ENCODE results near the gene SSTR5. TPM values are rescaled to one million over a fixed set of nuclear protein-coding genes. Genes with fewer than 3 reads are reported as not detected.

SSTR5 gene
- total and polyA plus RNA-seq, 2 donors from 2014 or later = 6.7 TPM; not detected in 1

DNA sequence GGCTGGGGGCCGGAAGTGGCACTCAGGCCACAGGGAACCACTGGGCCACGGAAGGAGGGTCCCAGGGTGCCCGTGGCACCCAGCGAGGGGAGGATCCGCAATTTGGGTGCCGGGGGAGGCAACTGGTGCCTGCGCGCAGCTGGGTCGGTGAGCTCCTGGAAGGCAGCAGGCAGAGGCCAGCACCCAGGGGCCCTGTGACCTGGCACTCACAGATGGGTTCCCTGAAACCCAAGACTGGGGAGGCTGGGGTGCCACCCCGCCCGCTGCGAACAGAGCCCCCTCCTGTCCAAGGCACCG, 663 bp downstream of the SSTR5 start:
- DNase-seq (no peak), FAIRE-seq (no peak)
- TF ChIP-seq, protein P1, sequence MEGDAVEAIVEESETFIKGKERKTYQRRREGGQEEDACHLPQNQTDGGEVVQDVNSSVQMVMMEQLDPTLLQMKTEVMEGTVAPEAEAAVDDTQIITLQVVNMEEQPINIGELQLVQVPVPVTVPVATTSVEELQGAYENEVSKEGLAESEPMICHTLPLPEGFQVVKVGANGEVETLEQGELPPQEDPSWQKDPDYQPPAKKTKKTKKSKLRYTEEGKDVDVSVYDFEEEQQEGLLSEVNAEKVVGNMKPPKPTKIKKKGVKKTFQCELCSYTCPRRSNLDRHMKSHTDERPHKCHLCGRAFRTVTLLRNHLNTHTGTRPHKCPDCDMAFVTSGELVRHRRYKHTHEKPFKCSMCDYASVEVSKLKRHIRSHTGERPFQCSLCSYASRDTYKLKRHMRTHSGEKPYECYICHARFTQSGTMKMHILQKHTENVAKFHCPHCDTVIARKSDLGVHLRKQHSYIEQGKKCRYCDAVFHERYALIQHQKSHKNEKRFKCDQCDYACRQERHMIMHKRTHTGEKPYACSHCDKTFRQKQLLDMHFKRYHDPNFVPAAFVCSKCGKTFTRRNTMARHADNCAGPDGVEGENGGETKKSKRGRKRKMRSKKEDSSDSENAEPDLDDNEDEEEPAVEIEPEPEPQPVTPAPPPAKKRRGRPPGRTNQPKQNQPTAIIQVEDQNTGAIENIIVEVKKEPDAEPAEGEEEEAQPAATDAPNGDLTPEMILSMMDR (IDR thresholded peaks at IDR 0.05; ENCODE audit: borderline replicate concordance, extremely low read depth, insufficient read depth) = no peak
- H3K9ac ChIP-seq (ENCODE audit: low read length in 3 of 3) = no peak overlapping the region
- H3K9me3 ChIP-seq (ENCODE audit: control insufficient read depth in 2 of 3, insufficient read depth in 1 of 3, low read length in 3 of 3) = no peaks in the 10 kb centered on the region
- no peak overlapping the region for H3K27ac ChIP-seq (ENCODE audit: low read depth in 2 of 2, low read length in 2 of 2)
- peaks cover 2% of the 10 kb centered on the region for H3K27me3 ChIP-seq (ENCODE audit: control insufficient read depth, insufficient read depth, low read length)
- no peak overlapping the region for H3K4me3 ChIP-seq (ENCODE audit: low read length in 3 of 3)
- no peaks in the 10 kb centered on the region for H3K36me3 ChIP-seq (ENCODE audit: control insufficient read depth in 2 of 3, insufficient read depth in 3 of 3, low read length in 3 of 3)
- intact Hi-C loops (cut with DNase I) = no loop called here
- H3K4me1 ChIP-seq (ENCODE audit: control insufficient read depth in 2 of 3, insufficient read depth in 2 of 3, low read depth in 1 of 3, low read length in 3 of 3) = no peaks in the 10 kb centered on the region

DNA sequence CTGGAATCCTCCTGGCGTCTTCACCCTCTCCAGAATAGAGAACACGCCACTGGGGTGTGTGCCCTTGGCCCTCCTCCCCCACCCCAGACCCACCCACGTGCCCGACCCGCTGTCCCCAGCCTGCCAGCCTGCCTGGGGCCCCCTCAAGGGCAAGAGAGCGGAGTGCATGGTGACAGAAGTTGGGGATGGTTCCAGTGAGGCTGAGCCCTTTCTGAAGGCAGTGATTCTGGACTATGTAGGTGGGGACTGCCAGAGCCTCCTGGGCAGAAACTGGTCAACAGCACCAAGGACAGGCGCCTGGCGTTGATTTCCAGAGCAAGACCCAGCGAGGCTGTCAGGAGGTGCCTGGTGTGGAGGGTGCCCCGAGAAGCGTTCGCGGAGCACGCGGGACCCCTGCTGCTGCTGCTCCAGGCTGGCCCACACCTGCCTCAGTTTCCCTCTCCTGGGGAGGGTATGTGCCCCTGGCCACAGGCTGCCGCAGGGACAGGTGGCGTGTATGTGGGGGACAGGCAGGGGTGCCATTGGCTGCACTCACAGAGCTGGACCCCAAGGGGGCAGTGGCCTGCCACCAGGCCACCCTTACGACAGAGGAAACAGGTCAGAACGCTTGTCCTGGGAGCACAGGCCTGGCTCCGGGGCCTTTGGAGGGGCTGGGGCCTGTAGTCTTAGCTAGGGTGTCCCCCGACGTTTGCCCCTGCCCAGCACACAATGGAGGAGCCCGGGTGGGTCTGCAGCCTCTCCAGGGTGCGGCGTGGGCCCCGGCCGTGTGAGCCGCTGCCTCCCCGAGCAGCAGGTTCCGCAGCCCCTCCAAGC, 1.2 kb downstream of the SSTR5 start:
- intact Hi-C loops (cut with DNase I) = no loop called here
- peaks cover 0 to under 1% (median 0%) of the 10 kb centered on the region in 3 donors for H3K4me1 ChIP-seq (ENCODE audit: control insufficient read depth in 2 of 3, insufficient read depth in 2 of 3, low read depth in 1 of 3, low read length in 3 of 3)
- H3K27ac ChIP-seq (ENCODE audit: low read depth in 2 of 2, low read length in 2 of 2) = no peak overlapping the region
- no peak for DNase-seq
- TF ChIP-seq, protein P1 (IDR thresholded peaks at IDR 0.05; ENCODE audit: borderline replicate concordance, extremely low read depth, insufficient read depth) = peak; percentile 6
- H3K9ac ChIP-seq (ENCODE audit: low read length in 3 of 3) = no peak overlapping the region
- FAIRE-seq = no peak
- H3K36me3 ChIP-seq (ENCODE audit: control insufficient read depth in 2 of 3, insufficient read depth in 3 of 3, low read length in 3 of 3) = no peaks in the 10 kb centered on the region
- no peaks in the 10 kb centered on the region for H3K9me3 ChIP-seq (ENCODE audit: control insufficient read depth in 2 of 3, insufficient read depth in 1 of 3, low read length in 3 of 3)
- H3K27me3 ChIP-seq (ENCODE audit: control insufficient read depth, insufficient read depth, low read length) = peaks cover 2% of the 10 kb centered on the region
- no peak overlapping the region for H3K4me3 ChIP-seq (ENCODE audit: low read length in 3 of 3)

DNA sequence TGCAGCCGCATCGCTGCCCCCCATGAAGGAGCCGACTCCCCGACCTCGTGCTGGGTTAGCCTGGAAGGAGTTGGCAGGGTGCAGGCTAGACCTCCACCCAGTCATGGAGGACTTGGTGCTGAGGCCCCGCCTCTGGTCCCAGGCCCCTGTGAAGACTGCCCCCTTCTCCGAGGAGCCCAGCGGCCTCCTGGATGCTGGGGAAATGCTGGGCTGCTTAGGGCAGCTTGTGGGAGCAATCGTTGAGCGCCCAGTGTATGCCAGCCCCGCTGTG, 1.8 kb downstream of the SSTR5 start:
- Histone ChIP-seq H3K4me3 (ENCODE audit: low read length in 3 of 3) (no peak overlapping the region), H3K27ac (ENCODE audit: low read depth in 2 of 2, low read length in 2 of 2) (no peak overlapping the region), H3K9ac (ENCODE audit: low read length in 3 of 3) (no peak overlapping the region), H3K9me3 (ENCODE audit: control insufficient read depth in 2 of 3, insufficient read depth in 1 of 3, low read length in 3 of 3) (no peaks in the 10 kb centered on the region), H3K36me3 (ENCODE audit: control insufficient read depth in 2 of 3, insufficient read depth in 3 of 3, low read length in 3 of 3) (no peaks in the 10 kb centered on the region), H3K4me1 (ENCODE audit: control insufficient read depth in 2 of 3, insufficient read depth in 2 of 3, low read depth in 1 of 3, low read length in 3 of 3) (peaks cover 0 to 2% (median 0%) of the 10 kb centered on the region in 3 donors), H3K27me3 (ENCODE audit: control insufficient read depth, insufficient read depth, low read length) (peaks cover 2% of the 10 kb centered on the region)
- intact Hi-C loops (cut with DNase I) = no loop called here
- TF ChIP-seq, protein P1 (IDR thresholded peaks at IDR 0.05; ENCODE audit: borderline replicate concordance, extremely low read depth, insufficient read depth) = no peak
- DNase-seq (no peak), FAIRE-seq (no peak)

DNA sequence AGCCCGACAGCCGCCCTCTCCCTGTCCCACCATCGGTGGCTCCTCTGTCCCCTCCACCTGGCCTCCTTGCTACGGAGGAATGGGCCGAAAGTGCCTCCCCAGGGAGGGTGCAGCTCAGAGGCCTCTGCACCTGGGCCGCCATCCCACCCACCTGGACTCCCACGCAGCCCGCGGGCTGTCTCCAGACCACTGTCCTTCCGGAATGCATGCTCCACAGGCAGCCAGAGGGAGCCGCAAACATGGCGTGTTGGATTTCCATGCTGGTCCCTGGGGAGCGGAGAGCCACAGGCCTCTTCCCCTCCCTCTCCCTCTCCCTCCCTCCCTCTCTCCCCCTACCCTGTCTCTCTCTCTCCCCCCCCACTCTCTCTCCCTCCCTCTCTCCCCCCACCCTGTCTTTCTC, 3.0 kb downstream of the SSTR5 start:
- no peak for FAIRE-seq
- intact Hi-C loops (cut with DNase I) = no loop called here
- H3K27me3 ChIP-seq (ENCODE audit: control insufficient read depth, insufficient read depth, low read length) = peaks cover 2% of the 10 kb centered on the region
- peak in 1 of 5 donors; percentile 55 for DNase-seq
- no peaks in the 10 kb centered on the region for H3K36me3 ChIP-seq (ENCODE audit: control insufficient read depth in 2 of 3, insufficient read depth in 3 of 3, low read length in 3 of 3)
- H3K27ac ChIP-seq (ENCODE audit: low read depth in 2 of 2, low read length in 2 of 2) = no peak overlapping the region
- peaks cover 0 to 2% (median 0%) of the 10 kb centered on the region in 3 donors for H3K4me1 ChIP-seq (ENCODE audit: control insufficient read depth in 2 of 3, insufficient read depth in 2 of 3, low read depth in 1 of 3, low read length in 3 of 3)
- TF ChIP-seq, protein P1 (IDR thresholded peaks at IDR 0.05; ENCODE audit: borderline replicate concordance, extremely low read depth, insufficient read depth) = no peak
- H3K4me3 ChIP-seq (ENCODE audit: low read length in 3 of 3) = no peak overlapping the region
- no peak overlapping the region for H3K9ac ChIP-seq (ENCODE audit: low read length in 3 of 3)
- H3K9me3 ChIP-seq (ENCODE audit: control insufficient read depth in 2 of 3, insufficient read depth in 1 of 3, low read length in 3 of 3) = no peaks in the 10 kb centered on the region
